ENCODE data around the gene TBC1D14. TPM values are rescaled to one million over a fixed set of nuclear protein-coding genes. Genes with fewer than 3 reads are reported as not detected.
"Not testable (repeated sequence)": the region's sequence is repeated elsewhere in the genome, so short reads cannot be mapped to it uniquely, and the experiment has no call there.

TBC1D14 gene
- total RNA-seq, 1 donor from 2014 or later, result 35.0 TPM

DNA sequence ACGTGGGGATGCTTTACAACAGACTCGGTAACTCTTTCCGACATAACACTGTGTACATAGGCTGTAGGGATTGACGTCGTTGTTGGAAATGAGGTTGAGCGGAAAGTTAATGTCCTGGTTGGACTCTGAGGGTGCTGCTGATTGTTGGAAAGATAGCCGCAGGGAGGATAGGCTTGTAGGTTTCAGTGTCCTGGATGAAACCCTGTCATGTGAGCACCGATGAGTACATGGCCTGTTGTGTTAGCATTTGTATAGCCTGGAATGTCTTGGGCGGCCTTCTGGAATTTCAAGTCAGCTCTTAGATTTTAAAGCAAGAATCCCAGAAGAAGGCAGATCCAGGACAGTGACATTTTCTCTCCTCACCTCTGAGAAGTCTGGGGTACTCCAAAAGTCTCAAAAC, 63.3 kb downstream of the TBC1D14 start:
- no peak for DNase-seq

GRCh38 chr4:6974138-6974848, 64.7 kb downstream of the TBC1D14 start:
- peak; percentile 94 for DNase-seq

GRCh38 chr4:6977846-6978245, 68.2 kb downstream of the TBC1D14 start:
- DNase-seq, result not testable (repeated sequence)

- DNase-seq, result no peak
These were observed 74.0 kb downstream of the TBC1D14 start for GRCh38 chr4:6983544-6984142.

DNA sequence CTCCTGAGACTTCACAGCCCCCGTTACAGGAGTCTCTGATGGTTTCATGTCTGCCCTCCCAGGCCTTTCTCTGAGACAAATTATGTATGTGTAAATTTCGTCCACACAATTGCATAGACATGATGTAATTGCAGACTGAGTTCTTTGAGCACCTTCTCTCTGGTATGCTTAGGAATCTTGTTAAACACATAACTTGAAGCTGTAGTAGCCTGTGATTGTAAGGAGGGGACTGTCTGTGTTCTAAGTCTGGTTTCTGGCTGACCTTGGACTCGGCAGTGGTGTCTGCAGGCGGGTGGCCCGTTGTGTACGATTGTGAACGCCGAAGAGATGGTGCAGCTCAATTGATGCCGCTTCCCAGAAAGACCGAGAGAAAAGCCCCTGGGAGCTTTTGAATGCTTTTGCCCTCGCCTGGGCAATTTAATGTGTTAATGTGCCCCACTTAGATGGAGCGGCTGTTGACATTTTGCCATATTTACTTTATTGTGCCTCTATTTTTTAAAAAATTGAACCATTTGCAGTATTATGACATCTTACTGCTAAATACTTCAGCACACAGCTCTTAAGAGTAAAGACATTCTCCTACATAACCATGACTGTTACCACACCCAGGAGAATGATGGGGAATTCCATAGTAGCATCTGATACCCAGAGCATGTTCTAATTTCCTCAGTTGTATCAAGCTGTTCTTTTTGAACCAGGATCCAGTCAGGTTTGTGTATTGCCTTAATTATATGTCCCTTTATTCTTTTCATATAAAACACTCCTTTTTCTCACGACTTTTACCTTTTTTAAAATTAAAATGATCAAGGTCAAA, 75.2 kb downstream of the TBC1D14 start:
- no peak for DNase-seq

DNA sequence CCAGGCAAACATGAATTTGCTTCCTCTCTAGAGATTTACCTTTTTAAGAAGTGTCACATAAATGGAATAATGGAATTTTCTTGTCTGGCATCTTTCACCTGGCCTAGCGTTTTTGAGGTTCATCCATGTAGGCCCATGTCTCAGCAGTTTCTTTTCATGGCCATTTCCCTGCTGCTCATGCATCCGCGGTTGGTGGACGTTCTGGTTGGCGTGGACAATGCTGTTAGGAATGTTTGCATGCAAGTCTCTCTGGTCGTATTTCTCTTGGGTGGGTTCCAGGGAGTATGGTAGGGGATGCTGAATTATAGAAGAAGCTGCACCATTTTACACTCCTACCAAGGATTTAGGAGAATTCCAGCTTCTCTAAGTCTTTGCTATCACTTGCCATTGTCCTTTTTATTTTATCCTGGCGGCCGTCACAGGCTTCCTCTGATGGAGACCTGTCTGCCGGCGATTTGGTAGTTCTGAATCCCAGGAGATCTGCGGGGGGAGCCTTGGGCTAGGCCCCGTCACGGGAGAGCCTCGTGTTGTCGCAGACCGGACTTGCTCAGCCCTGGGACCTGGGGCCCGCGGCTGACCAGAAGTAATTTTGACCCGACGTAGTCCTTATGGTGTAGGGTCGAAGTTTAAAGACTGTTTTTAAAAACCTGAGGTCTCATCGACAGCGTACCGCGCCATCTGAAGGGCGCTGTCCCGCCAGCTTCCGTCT, 76.6 kb downstream of the TBC1D14 start:
- no peak for DNase-seq

GRCh38 chr4:6986781-6987587, 77.4 kb downstream of the TBC1D14 start:
- DNase-seq, result peak; percentile 90

DNA sequence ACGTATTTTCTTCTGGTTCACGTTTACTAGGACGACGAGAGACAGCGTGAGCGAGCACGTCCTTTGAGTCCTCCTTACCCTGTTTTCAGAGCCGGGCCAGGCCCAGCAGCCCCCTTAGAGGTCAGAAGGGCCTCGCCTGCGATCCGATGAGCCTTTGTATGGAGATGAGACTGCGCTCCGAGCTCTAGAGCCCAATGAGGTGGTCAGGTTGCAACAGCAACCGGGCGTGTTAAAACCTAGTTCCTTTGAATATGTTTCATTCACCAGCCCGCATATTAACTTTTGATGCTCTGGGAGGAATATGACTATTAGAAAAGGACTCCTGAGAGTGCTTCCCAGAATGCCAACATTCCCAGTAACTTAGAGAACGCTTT, 77.9 kb downstream of the TBC1D14 start:
- no peak for DNase-seq

- no peak for DNase-seq
These were observed 78.5 kb downstream of the TBC1D14 start for GRCh38 chr4:6988016-6988715.

- DNase-seq, result no peak
These were observed 79.8 kb downstream of the TBC1D14 start for GRCh38 chr4:6989331-6989923.

GRCh38 chr4:6990661-6991060, 81.0 kb downstream of the TBC1D14 start:
- DNase-seq, result no peak

DNA sequence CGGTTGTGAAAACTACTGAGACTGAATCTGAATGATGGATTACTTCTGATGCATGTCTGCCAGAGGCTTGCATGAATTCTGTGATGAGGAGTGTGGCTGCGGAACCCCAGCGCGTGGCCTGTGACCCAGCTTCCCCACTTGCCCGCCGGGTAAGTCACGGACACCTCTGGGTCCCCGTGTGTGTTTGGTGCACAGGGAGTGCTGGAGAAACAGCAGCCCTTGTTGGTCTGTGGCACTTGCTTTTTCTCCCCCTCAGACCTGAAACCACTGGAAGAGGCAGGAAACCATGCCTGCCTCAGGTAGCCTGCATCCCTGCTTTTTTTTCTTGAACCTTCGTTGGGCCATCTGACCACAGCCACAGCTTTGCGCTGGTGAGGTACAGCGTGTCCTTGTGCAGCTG, 81.6 kb downstream of the TBC1D14 start:
- no peak for DNase-seq

DNA sequence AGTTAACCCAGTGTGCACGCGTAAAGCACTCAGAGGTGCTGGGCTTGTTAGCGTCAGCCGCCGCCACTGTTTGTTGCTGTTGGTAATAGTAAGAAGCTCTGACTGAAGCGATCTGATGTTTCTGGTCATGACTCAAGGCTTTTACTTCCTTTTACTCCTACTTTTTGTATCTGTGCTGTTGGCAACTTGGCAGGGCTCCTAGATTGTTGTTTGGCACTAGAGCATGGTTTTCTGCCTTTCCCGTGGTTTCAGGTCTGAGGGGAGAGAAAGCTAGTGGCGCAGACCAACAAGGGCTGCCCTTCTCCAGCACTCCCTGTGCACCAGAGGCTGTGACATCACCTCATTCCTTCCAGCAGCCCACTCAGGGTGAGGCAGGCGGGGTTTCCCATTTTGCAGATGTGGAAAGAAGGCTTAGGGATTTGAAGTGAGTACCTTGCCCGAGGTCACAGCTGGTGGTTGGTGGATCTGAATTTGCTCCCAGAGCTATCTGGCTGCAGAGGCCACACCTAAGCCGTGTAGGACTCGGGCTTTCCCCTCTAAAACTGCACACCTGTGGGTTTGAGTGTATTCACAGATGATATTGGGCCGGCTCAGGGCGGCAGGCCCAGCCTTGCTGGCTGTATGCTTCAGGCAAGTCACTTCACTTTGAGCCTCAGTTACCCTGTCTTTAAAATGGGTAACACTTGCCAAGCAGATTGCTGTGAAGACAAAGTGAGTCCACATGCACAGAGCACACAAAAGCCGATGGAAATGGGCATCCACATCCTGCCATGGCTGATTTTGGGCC, 82.3 kb downstream of the TBC1D14 start:
- no peak for DNase-seq

- no peak for DNase-seq
These were observed 83.4 kb downstream of the TBC1D14 start for GRCh38 chr4:6992728-6993677.

- no peak for DNase-seq
These were observed 86.9 kb downstream of the TBC1D14 start for GRCh38 chr4:6996481-6996880.

- DNase-seq, result no peak
These were observed 89.8 kb downstream of the TBC1D14 start for GRCh38 chr4:6999172-7000086.

GRCh38 chr4:7000421-7001176, 91.0 kb downstream of the TBC1D14 start:
- DNase-seq, result no peak

Measured in skin of body (tissue), 2 donors.